SW 1271 (cell line): ENCODE results near the gene PRKCI.
"Not testable (repeated sequence)": the region's sequence is repeated elsewhere in the genome, so short reads cannot be mapped to it uniquely, and the experiment has no call there.

Experiments used
- DNase-seq, 2 experiments: peaks; one replicate each; lab custom pipeline; 2025; lab: John Stamatoyannopoulos, UW

PRKCI gene

DNA sequence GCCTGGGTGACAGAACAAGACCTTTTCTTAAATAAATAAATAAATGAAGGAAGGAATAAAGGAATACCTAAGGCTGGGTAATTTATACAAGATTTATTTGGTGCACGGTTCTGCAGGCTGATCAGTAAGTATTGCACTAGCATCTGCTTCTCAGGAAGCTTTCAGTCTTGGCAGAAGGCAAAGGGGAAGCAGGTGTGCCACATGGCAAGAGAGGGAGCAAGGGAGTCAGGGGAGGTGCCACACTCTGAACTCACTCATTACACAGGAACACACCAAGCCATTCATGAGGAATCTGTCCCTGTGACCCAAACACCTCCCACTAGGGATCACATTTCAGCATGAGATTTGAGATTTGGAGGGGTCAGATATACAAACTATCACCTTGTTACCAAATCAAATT lies 56.4 kb downstream of the PRKCI start:
- no peak for DNase-seq

DNA sequence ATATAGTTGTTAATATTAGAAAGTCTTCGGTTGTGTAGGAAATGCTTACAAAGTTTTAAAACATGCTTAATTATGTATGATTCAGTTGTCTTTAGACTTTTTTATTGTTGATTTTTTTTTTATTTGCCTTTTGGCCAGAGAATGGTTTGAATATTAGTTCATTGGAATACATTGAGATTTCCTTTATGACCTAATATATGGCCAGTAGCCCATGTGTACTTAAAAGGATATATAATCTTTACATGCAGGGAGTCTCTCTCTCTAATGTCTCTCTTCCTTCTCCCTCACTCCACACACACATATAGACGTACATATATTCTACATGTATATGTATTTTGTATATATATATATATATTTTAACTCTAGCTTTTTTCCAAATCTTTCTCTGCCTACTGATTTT lies 68.0 kb downstream of the PRKCI start:
- no peak for DNase-seq

DNA sequence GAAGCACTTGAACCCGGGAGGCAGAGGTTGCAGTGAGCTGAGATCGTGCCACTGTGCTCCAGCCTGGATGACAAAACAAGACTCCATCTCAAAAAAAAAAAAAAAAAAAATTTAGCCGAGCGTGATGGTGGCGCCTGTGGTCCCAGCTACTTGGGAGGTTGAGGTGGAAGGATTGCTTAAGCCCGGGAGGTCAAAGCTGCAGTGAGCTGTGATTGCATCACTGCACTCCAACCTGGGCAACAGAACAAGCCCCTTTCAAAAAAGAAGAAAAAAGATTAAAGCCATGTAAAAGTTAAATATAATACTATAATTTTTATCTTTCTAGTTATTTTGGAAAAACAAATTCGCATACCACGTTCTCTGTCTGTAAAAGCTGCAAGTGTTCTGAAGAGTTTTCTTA lies 73.4 kb downstream of the PRKCI start:
- DNase-seq = no peak

DNA sequence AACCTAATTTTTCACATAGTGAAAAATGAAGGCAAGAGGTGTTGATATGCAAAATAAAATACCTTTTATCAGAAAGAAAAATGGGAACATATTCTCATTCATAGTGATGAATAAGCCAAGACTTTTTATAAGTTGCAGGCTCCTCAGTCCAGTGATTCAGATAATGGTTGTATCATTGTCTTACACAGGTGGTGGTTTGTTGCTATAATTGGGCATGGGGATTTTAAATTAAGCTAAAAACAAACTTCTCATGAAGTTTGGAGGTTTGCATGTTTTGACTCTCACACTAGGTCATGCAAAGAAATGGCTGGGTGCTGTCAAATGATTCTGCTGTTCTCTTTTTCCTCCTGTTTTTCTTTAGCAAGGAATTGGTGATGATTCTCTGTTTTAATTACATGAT lies 74.5 kb downstream of the PRKCI start:
- no peak for DNase-seq

DNA sequence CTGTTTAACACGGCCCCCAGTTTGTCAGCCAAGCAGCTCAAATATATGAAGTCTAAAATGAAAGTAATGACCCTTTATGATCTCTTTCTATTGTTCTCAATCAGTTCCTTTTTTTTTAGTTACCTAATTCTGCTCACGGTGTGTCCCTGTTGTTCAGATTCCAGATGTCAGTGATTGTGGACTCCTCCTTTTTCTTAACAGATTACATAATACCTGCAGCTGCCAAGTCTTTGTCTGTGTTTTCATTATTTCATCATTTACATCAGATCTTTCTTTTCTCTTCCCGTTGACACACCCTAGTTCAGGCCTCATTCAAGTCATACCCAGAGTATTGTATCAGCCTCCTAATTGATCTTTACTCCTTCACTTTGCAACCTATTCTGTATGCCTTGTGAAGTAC lies 79.2 kb downstream of the PRKCI start:
- DNase-seq = no peak

DNA sequence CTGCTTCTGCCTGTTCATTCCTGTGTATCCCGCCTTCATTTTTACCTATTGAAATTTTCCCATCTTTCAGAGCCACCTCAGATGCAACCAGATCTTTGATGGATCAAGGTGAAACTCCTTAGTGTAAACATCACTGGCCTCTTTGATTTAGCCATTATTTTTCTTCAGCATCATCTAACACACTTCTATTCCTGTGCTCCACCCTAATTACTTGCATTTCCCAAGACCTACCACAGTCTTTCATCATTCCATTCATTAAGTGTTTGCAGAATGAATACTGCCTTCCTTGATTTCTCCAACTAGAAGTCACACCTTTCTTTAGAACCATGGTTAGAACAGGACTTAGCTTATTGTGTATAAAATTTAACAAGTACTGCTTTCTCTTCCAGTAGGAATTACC lies 79.8 kb downstream of the PRKCI start:
- no peak for DNase-seq

DNA sequence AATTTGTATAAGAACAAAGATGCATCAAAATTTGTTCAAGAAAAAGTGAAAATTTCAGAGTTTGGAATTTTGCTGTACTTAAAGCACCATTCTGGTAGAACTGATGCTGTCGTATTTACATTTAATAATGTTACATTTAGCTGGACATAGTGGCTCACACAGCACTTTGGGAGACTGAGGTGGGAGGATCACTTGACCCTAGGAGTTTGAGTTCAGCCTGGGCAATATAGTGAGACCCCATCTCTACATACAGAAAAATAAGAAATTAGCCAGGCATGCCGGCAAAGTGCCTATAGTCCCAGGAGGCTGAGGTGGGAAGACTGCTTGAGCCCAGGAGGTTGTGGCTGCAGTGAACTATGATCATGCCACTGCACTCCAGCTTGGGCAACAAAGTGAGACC lies 83.8 kb downstream of the PRKCI start:
- no peak for DNase-seq

DNA sequence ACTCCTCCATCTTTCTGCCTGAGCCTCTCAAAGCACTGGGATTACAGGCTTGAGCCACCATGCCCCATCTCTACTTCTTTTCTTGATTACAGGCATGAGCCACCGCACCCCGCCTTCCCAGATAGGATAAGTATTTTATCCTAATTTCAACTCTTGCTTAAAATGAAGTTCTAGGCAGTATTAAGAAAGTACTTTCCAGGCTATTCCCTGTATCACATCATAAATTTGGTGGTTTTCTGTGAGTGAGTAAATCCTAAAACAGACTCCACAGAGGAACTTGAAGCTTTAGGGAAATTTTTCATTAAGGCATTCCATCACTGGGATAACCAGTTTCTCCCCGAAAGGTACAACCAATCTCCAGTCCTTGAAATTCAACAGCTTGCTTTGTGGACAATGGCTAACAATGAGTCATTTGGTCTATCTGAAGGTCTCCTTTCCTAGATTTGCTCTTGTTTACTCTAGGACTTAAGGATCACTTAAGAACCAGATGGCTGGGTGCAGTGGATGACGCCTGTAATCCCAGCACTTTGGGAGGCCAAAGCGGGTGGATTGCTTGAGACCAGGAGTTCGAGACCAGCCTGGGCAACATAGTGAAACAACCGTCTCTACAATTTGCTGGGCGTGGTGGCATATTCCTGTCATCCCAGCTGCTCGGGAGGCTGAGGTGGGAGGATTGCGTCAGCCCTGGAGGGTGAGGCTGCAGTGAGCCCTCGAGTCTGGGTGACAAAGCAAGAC lies 85.6 kb downstream of the PRKCI start:
- DNase-seq = no peak

DNA sequence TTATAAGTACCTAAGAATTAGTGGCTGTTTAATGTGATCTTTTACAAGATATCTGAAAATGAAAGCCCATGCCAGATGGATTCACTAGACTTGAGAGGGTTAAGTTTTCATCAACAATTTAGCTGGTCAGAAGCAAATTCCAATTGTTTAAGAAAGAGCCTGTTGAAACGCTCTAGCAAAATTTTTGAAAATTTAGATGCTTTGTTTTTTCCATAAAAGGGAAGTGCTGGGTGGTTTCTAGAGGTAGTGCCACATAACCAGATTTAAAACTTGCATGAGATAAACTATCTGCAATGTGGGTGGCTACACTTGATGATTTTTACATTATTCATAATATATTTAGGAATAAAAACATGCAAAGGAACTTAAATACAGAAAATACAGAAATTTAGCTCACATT lies 86.8 kb downstream of the PRKCI start:
- DNase-seq = no peak

DNA sequence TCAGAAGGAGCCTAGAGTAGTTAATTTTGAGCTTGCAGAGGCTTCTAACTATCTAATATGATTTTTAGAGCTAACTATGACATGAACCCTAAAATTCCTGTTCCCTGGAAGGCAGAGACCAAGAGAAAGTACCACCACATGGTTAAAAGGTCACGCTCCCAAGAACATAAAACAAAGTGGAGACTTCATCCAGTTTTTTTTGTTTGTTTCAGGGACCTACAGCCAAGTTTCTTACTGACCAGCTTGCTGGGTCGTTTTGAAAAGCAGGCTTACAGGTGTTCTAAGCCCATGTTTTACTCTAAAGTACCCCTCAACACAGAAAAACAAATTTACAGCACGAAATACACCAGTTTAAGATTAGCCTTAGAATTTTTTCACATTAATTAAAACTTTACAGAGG lies 95.7 kb downstream of the PRKCI start:
- no peak for DNase-seq

DNA sequence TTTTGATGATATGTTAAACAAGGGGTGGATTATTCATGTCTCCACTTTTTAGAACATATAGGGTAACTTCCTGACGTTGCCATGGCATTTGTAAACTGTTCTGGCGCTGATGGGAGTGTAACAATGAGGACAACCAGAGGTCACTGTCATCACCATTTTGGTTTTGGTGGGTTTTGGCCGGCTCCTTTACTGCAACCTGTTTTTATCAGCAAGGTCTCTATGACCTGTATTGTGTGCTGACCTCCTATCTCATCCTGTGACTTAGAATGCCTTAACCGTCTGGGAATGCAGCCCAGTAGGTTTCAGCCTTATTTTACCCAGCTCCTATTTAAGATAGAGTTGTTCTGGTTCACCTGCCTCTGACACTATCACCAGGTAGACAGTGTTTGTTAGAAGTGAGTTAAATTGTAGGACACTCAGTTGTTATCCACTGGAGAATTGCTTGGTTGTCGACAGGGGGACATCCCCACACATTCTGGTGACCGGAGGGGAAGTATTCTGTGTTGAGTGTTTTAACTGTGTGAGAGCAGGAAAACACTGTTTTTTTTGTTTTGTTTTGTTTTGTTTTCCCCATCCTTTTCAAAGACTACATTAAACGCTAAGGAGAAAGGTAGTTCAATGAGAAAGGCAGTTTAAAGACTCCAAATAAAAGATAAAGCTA lies 98.4 kb downstream of the PRKCI start:
- DNase-seq = no peak

DNA sequence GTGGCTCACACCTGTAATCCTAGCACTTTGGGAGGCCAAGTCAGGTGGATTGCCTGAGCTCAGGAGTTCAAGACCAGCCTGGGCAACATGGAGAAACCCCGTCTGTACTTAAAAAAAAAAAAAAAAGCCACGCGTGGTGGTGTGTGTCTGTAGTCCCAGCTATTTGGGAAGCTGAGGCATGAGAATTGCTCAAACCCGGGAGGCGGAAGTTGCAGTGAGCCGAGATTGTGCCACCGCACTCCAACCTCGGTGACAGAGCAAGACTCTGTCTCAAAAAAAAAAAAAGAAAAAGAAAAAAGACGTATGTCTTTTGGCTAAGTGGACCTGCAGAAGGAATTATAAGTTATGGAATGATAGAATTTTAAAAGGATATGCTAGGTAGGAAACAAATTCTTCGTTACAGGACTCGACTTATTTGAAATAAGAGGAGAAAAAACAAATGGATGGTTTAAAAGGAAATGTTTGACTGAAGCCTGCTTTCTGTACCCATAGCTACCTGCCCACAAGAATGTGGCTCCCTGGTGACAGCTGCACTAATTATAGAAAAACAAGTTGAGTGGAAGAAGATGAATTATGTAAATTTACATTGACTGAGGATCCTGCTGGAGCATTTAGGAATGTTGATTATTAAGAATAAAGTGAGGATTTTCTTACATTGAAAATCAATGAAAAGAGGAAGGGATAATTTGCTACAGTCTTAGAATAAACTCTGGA lies 99.3 kb downstream of the PRKCI start:
- no peak for DNase-seq

DNA sequence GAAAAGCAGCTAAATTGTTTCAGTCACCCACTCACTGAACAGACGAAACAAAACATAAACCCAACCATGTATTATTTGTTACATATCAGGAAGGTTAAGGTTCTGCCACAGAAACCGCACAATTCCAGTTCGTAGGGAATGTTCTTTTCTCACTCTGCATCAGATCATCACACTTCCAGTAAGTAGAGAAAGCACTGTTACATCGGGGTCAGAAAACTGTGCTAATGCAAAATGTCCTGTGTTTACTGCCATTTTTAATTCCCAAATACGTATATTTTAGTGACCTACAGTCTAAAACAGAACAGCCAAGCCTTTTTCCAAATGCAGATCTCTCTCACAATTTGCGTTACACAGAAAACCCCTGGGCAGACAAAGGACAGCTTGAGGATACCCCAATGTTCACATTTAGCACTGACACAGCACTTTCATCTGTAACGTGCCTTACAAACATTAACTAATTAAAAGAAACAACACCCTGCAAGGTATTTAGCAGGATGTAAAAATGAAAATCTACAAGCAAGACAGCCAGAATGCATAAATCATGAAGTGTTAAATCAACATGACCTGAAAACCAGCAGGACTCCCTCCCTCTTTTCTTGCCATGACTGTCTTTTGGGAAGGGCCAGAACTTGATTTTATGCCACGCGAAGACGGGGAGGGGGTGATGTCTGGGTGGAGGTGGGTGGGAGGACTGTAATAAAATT lies 100.5 kb downstream of the PRKCI start:
- DNase-seq = no peak

DNA sequence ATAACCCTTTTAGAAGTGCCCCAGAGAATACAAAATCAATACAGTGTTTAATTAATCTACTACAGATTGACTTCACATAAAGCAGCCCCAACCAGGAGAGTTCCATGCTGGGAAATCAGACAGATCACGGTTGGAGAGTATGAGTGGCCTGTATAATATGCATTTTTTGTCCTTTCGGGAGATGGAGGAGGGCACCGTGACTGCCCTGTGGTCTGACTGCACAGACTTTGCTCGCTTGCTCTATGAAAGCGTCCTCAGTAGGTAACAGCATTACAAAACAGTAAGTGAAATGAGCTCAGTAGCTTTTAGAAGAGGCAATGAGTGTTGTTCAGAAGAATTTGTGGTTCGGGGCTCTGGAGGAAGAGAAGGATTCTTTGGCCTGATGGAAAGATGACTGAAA lies 101.1 kb downstream of the PRKCI start:
- no peak for DNase-seq

DNA sequence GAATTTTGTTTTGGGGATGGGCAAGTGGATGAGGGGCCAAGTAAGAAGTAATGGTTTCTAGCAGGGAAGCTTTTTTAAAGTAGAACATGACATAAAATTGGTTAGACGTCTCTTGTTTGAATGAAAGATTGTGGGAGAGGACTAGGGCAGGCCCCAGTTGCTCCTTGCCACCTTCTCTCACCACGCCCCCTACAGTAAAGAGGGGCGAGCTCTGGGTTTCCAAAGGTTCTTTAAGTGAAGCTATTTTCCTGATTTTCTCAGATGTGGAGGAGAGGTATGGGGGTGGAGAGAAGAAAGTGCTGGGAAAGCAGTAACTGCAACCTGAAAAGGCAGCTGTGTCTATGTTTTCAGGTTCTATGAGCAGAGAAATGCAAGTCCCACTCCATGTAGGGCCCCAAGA lies 102.7 kb downstream of the PRKCI start:
- DNase-seq = no peak

DNA sequence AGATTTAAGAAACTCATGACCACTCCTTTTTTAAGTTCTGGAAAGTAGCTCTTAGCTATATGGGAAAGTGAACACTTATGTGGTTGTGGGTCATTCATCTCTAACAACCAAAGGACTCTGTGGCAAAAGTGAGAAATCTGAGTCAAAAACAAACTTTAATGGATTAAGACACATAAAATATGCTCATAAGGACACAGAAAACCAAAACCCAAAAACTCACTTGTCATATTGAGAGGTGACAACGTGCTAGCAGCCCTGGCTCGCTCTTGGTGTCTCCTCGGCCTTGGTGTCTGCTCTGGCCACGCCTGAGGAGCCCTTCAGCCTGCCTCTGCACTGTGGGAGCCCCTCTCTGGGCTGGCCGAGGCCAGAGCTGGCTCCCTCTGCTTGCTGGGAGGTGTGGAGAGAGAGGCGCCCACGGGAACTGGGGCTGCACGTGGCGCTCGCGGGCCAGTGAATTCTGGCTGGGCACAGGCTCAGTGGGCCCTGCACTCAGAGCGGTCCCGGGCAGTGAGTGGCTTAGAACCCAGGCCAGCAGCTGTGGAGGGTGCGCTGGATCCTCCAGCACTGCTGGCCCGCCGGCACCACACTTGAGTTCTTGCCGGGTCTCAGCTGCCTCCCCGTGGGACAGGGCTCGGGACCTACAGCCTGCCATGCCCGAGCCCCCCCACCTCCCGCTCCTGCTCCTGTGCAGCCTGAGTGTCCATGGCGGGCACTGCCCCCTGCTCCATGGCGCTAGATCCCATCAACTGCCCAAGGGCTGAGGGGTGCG lies 105.0 kb downstream of the PRKCI start:
- DNase-seq = no peak

DNA sequence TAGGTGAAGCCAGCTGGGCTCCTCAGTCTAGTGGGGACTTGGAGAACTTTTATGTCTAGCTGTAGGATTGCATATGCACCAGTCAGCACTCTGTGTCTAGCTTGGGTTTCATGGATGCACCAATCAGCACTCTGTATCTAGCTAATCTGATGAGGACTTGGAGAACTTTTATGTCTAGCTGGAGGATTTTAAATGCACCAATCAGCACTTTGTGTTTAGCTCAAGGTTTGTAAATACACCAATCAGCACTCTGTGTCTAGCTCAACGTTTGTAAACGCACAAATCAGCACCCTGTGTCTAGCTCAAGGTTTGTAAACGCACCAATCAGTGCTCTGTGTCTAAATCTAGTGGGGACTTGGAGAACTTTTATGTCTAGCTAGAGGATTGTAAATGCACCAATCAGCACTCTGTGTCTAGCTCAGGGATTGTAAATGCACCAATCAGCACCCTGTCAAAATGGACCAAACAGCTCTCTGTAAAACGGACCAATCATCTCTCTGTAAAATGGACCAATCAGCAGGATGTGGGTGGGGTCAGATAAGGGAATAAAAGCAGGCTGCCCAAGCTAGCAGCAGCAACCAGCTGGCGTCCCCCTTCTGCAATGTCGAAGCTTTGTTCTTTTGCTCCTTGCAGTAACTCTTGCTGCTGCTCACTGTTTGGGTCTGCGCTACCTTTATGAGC lies 105.8 kb downstream of the PRKCI start:
- not testable (repeated sequence) for DNase-seq

DNA sequence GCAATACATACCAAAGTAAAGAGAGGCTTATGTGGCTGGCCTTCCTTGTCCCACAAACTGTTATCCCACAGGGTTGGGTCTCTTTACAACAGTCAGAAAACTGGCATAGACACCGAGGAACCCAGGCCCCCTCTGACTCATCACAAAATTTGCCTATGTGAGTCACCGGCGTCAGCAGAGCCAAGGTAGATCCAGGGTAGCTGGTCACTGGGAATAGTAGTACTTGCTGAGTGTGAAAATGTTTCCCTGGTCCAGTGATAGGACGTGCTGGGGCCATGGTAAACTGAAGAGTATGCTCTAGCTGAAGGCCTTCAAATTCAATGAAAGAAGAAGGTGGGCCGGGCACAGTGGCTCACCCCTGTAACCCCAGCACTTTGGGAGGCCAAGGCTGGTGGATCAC lies 108.1 kb downstream of the PRKCI start:
- no peak for DNase-seq

DNA sequence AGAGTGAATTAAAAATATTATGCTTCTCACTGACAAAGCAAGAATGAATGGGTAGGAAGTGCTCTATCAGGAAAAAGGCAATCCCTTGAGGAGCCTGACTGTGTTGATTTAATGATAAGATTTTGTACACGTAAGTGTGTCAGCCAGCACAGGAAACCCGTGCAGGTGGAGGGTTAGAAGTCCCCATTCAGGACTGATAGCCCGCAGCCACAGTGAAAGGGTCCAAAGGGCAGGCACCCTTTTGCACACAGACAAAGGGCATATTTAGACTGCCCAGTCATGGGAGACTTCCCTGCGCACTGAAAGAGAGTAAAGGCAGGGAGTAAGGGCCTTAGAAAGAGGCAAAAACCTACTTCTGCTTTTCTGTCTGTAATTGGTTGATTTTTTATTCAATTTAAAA lies 108.9 kb downstream of the PRKCI start:
- no peak for DNase-seq

DNA sequence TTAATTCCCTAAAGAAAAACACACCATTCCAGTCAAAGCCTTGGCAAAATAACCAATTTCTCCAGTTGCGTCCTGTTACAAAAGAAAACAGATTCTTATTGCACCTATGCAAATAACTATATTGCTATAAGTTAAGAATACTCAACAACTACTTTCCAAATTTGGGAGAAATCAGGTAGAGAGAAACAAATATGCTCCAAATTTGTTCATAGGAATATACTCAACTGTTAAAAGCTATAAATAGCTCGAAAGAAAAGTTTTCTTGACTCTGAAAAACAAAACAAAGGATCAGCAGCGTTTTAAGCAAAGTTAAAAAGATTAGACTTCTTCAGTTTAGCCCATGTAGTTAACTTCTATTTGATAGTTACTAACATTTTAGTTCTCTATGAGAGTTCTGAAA lies 115.2 kb downstream of the PRKCI start:
- no peak for DNase-seq

DNA sequence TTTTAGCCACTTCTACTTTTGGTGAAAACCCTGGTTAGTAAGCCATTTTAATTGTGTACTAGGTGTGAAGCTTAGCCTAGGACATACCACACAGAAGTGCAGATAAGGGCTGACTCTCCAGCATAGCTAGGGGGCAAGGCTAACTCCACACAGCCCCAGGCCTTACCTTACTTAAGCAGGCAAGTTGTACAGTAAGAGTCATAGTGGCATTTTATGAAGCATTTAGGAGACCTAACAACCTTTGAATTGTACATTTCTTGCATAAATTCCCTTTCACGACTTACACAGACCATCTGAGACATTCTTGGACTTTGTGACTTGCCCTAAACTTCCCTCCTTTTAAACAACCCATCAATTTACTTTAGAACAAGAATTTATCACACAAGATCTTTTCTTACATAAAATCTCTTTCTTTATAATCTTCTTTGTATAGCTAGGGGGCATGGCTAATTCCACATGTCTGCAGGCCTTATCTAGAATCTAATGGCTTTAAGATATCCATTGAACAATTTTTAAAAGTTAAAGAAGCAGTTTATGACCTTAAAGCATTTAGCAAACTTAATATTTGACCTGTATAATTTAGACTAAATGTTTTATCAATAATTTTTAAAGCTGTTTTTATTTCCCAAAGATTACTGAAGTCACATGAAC lies 116.6 kb downstream of the PRKCI start:
- DNase-seq = no peak
